Body of pancreas (tissue), 4 donors: Measurements from ENCODE around the gene MALT1.

ENCODE experiments used
- POLR2A ChIP-seq, 3 donors: fragments of 450-650 bp; IDR thresholded peaks; one replicate each; pipeline ENCODE4 v1.6.1; 2016; ENCODE audit warnings: antibody characterized with exemption in 3 of 3, mild to moderate bottlenecking in 2 of 3
- TF ChIP-seq, protein P1 (sequence below), 7 experiments: fragments of 450-650 bp in 4 of 7; fragments of 200-600 bp in 3 of 7; sonication (generic) in 3 of 7; IDR thresholded peaks; one replicate each; pipeline ENCODE4 v1.5.1; 2016 to 2019; ENCODE audit warnings: antibody characterized with exemption in 7 of 7

DNA sequence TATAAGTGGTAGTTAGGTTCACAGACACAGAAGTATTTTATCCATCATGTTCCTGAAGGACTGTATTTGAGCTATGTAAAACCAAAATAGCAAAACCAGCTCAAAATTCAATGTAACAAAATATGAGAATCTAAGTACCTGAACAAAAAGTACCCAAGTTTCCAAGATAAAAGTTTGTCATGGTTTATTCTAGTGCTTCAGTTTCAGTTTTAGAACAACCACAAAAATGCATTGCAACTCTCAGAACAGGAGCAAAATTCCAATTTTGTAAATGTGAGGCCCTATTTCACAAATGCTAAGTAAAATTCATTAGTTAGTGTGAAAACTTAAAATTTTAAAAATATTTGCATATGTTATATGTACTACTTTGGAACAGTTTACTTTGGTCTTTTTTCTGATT lies 37.4 kb upstream of the MALT1 start:
- TF ChIP-seq, protein P1, sequence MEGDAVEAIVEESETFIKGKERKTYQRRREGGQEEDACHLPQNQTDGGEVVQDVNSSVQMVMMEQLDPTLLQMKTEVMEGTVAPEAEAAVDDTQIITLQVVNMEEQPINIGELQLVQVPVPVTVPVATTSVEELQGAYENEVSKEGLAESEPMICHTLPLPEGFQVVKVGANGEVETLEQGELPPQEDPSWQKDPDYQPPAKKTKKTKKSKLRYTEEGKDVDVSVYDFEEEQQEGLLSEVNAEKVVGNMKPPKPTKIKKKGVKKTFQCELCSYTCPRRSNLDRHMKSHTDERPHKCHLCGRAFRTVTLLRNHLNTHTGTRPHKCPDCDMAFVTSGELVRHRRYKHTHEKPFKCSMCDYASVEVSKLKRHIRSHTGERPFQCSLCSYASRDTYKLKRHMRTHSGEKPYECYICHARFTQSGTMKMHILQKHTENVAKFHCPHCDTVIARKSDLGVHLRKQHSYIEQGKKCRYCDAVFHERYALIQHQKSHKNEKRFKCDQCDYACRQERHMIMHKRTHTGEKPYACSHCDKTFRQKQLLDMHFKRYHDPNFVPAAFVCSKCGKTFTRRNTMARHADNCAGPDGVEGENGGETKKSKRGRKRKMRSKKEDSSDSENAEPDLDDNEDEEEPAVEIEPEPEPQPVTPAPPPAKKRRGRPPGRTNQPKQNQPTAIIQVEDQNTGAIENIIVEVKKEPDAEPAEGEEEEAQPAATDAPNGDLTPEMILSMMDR (IDR thresholded peaks at IDR 0.05): no peak
- TF ChIP-seq POLR2A (IDR thresholded peaks at IDR 0.05): no peak
